Loucy (cell line): ENCODE measurements around the gene KIDINS220.

Experiments used
- H2AFZ ChIP-seq: fragments of 200-600 bp; sonication (generic); 2 replicates; pipeline ENCODE4 v1.6.0; 2016; ENCODE audit warnings: antibody characterized with exemption, mild to moderate bottlenecking, low read length, moderate library complexity
- H3F3A ChIP-seq: fragments of 200-600 bp; 2 replicates; pipeline ENCODE4 v1.6.0; 2016; ENCODE audit warnings: antibody characterized with exemption, low read depth, mild to moderate bottlenecking
- H3K27me3 ChIP-seq: fragments of 200-600 bp; sonication (generic); 2 replicates; pipeline ENCODE4 v1.6.1; 2014; ENCODE audit warnings: low read length, mild to moderate bottlenecking; ENCODE audit not compliant: insufficient read depth, poor library complexity, severe bottlenecking
- H3K36me3 ChIP-seq: fragments of 200-600 bp; sonication (generic); 2 replicates; pipeline ENCODE4 v1.6.1; 2016; ENCODE audit warnings: low read length; ENCODE audit not compliant: insufficient read depth
- H3K4me1 ChIP-seq: fragments of 200-600 bp; sonication (generic); 2 replicates; pipeline ENCODE4 v1.5.1; 2014; ENCODE audit warnings: low read length, mild to moderate bottlenecking; ENCODE audit not compliant: insufficient read depth, poor library complexity, severe bottlenecking
- H3K4me2 ChIP-seq: fragments of 200-600 bp; sonication (generic); 2 replicates; pipeline ENCODE4 v1.6.0; 2014; ENCODE audit warnings: antibody characterized with exemption, low read length, low read depth, mild to moderate bottlenecking; ENCODE audit not compliant: poor library complexity, severe bottlenecking
- H3K4me3 ChIP-seq: fragments of 200-600 bp; sonication (generic); 2 replicates; pipeline ENCODE4 v1.5.1; 2014; ENCODE audit warnings: low read length, mild to moderate bottlenecking, mixed read lengths; ENCODE audit not compliant: poor library complexity, severe bottlenecking
- H3K79me2 ChIP-seq: fragments of 200-600 bp; sonication (generic); 2 replicates; pipeline ENCODE4 v1.6.1; 2014; ENCODE audit warnings: low read length; ENCODE audit not compliant: insufficient read depth
- H3K9ac ChIP-seq: fragments of 200-600 bp; sonication (generic); 2 replicates; pipeline ENCODE4 v1.6.0; 2014; ENCODE audit warnings: mild to moderate bottlenecking, low read depth, low read length, moderate library complexity; ENCODE audit not compliant: poor library complexity, severe bottlenecking
- H3K9me2 ChIP-seq: fragments of 200-600 bp; sonication (generic); replicated peaks from 2 replicates; pipeline ENCODE4 v1.6.1; 2016; ENCODE audit warnings: low read depth, low read length, mixed read lengths
- H3K9me3 ChIP-seq: fragments of 200-600 bp; sonication (generic); 2 replicates; pipeline ENCODE4 v1.6.1; 2014; ENCODE audit warnings: mild to moderate bottlenecking, antibody characterized with exemption, low read length, low read depth; ENCODE audit not compliant: insufficient read depth
- H4K20me1 ChIP-seq: fragments of 200-600 bp; sonication (generic); 2 replicates; pipeline ENCODE4 v1.6.0; 2014; ENCODE audit warnings: antibody characterized with exemption, low read length, mild to moderate bottlenecking; ENCODE audit not compliant: insufficient read depth, poor library complexity, severe bottlenecking
- EZH2phosphoT487 ChIP-seq: fragments of 200-600 bp; IDR thresholded peaks from 2 replicates; pipeline ENCODE4 v1.6.1; 2018; ENCODE audit warnings: antibody characterized with exemption, mild to moderate bottlenecking, moderate library complexity, borderline replicate concordance
- TF ChIP-seq, protein P1 (sequence below): fragments of 200-600 bp; sonication (generic); conservative IDR thresholded peaks from 2 replicates; pipeline ENCODE4 v1.5.1; 2014; ENCODE audit warnings: mild to moderate bottlenecking, antibody characterized with exemption, low read length

The KIDINS220 gene

GRCh38 chr2:8794923-8795825, 42.2 kb downstream of the KIDINS220 start:
- Histone ChIP-seq H3K4me1 (no peaks in the 10 kb centered on the region), H3K9ac (no peak overlapping the region), H4K20me1 (no peaks in the 10 kb centered on the region), H3K4me2 (no peak overlapping the region), H3F3A (no peaks in the 10 kb centered on the region), H2AFZ (no peak overlapping the region), H3K79me2 (no peaks in the 10 kb centered on the region), H3K9me3 (no peaks in the 10 kb centered on the region), H3K9me2 (no peaks in the 10 kb centered on the region), H3K4me3 (no peak overlapping the region), H3K27me3 (no peaks in the 10 kb centered on the region), H3K36me3 (peaks cover 67% of the 10 kb centered on the region; the same call in 1 of the 2 replicates)
- TF ChIP-seq, protein P1, sequence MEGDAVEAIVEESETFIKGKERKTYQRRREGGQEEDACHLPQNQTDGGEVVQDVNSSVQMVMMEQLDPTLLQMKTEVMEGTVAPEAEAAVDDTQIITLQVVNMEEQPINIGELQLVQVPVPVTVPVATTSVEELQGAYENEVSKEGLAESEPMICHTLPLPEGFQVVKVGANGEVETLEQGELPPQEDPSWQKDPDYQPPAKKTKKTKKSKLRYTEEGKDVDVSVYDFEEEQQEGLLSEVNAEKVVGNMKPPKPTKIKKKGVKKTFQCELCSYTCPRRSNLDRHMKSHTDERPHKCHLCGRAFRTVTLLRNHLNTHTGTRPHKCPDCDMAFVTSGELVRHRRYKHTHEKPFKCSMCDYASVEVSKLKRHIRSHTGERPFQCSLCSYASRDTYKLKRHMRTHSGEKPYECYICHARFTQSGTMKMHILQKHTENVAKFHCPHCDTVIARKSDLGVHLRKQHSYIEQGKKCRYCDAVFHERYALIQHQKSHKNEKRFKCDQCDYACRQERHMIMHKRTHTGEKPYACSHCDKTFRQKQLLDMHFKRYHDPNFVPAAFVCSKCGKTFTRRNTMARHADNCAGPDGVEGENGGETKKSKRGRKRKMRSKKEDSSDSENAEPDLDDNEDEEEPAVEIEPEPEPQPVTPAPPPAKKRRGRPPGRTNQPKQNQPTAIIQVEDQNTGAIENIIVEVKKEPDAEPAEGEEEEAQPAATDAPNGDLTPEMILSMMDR: no peak
- no peak for TF ChIP-seq EZH2phosphoT487

- no peaks in the 10 kb centered on the region for H4K20me1 ChIP-seq
- no peak overlapping the region for H3K4me3 ChIP-seq
- H2AFZ ChIP-seq: no peak overlapping the region
- H3K27me3 ChIP-seq: no peaks in the 10 kb centered on the region
- H3K79me2 ChIP-seq: no peaks in the 10 kb centered on the region
- H3K4me1 ChIP-seq: no peaks in the 10 kb centered on the region
- TF ChIP-seq, protein P1: no peak
- no peak for TF ChIP-seq EZH2phosphoT487
- H3K4me2 ChIP-seq: no peak overlapping the region
- H3F3A ChIP-seq: no peaks in the 10 kb centered on the region
- H3K36me3 ChIP-seq: peaks cover 59% of the 10 kb centered on the region
- H3K9me3 ChIP-seq: no peaks in the 10 kb centered on the region
- no peak overlapping the region for H3K9ac ChIP-seq
- H3K9me2 ChIP-seq: no peaks in the 10 kb centered on the region
Observed at GRCh38 chr2:8790739-8791162, 46.7 kb downstream of the KIDINS220 start.

- Histone ChIP-seq H3K79me2 (no peaks in the 10 kb centered on the region), H3K27me3 (no peaks in the 10 kb centered on the region), H3F3A (no peaks in the 10 kb centered on the region), H2AFZ (no peak overlapping the region), H4K20me1 (no peaks in the 10 kb centered on the region), H3K9ac (no peak overlapping the region), H3K4me2 (no peak overlapping the region), H3K4me1 (no peaks in the 10 kb centered on the region), H3K4me3 (no peak overlapping the region), H3K9me2 (no peaks in the 10 kb centered on the region), H3K9me3 (no peaks in the 10 kb centered on the region), H3K36me3 (peaks cover 56% of the 10 kb centered on the region)
- TF ChIP-seq EZH2phosphoT487: no peak
- TF ChIP-seq, protein P1: no peak
Observed at GRCh38 chr2:8786463-8786862, 51.0 kb downstream of the KIDINS220 start.
